Smooth muscle cell (in vitro differentiated cells): ENCODE results near the gene OR2G3. TPM values are rescaled to one million over a fixed set of nuclear protein-coding genes. Genes with fewer than 3 reads are reported as not detected.

ENCODE experiments used
- DNase-seq: peaks from one replicate; lab custom pipeline; 2025; ENCODE audit not compliant: unreplicated experiment; lab: John Stamatoyannopoulos, UW
- H2AFZ ChIP-seq: fragments of 200-600 bp; sonication (generic); 2 replicates; pipeline ENCODE4 v1.6.0; 2016; ENCODE audit warnings: antibody characterized with exemption, low read depth, mild to moderate bottlenecking
- H3F3A ChIP-seq: fragments of 200-600 bp; sonication (generic); 2 replicates; pipeline ENCODE4 v1.6.0; 2017; ENCODE audit warnings: antibody characterized with exemption, low read depth
- H3K27ac ChIP-seq: fragments of 200-600 bp; sonication (generic); 2 replicates; pipeline ENCODE4 v1.5.1; 2016; ENCODE audit warnings: low read depth, mild to moderate bottlenecking
- H3K27me3 ChIP-seq: fragments of 200-600 bp; sonication (generic); 2 replicates; pipeline ENCODE4 v1.6.1; 2016; ENCODE audit warnings: low read depth, mild to moderate bottlenecking
- H3K36me3 ChIP-seq: fragments of 200-600 bp; sonication (generic); 2 replicates; pipeline ENCODE4 v1.5.1; 2016; ENCODE audit warnings: low read depth
- H3K4me1 ChIP-seq: fragments of 200-600 bp; sonication (generic); 2 replicates; pipeline ENCODE4 v1.5.1; 2016; ENCODE audit warnings: low read depth
- H3K4me2 ChIP-seq: fragments of 200-600 bp; sonication (generic); 2 replicates; pipeline ENCODE4 v1.6.0; 2016; ENCODE audit warnings: mild to moderate bottlenecking
- H3K4me3 ChIP-seq: fragments of 200-600 bp; sonication (generic); 2 replicates; pipeline ENCODE4 v1.5.1; 2016; ENCODE audit warnings: mild to moderate bottlenecking
- H3K79me2 ChIP-seq: fragments of 200-600 bp; sonication (generic); 2 replicates; pipeline ENCODE4 v1.6.0; 2016; ENCODE audit warnings: low read depth, mild to moderate bottlenecking
- H3K9ac ChIP-seq: fragments of 200-600 bp; sonication (generic); 2 replicates; pipeline ENCODE4 v1.6.0; 2016; ENCODE audit warnings: low read depth
- H3K9me3 ChIP-seq: fragments of 200-600 bp; sonication (generic); replicated peaks from 2 replicates; pipeline ENCODE4 v1.5.1; 2016; ENCODE audit warnings: low read depth
- H4K20me1 ChIP-seq: fragments of 200-600 bp; sonication (generic); 2 replicates; pipeline ENCODE4 v1.6.0; 2016; ENCODE audit warnings: low read depth
- CTCF ChIP-seq: fragments of 200-600 bp; sonication (generic); IDR thresholded peaks from 2 replicates; pipeline ENCODE4 v1.5.1; 2017; ENCODE audit warnings: borderline replicate concordance, mild to moderate bottlenecking, antibody characterized with exemption; ENCODE audit not compliant: insufficient read depth, poor library complexity, severe bottlenecking
- WGBS: methylation state at CpG from one replicate; pipeline ENCODE4 v1.1.7; 2016; ENCODE audit warnings: low lambda C conversion rate; 5-methylcytosine and 5-hydroxymethylcytosine counted together
- polyA plus RNA-seq: library from polyadenylated mRNA; unstranded; fragments of >200 nt; fragmentation: Nextera tagmentation; extraction: Ambion mirVana; gene quantifications from 2 replicates; pipeline ENCODE4 v1.2.1, GENCODE V29; 2016
- total RNA-seq: library from RNA; depleted of rRNA; stranded (reverse); fragments of >200 nt; gene quantifications from 2 replicates; pipeline ENCODE4 v1.2.3, GENCODE V29; 2014

The OR2G3 gene
- total and polyA plus RNA-seq, 2 experiments from 2014 or later: not detected

- Histone ChIP-seq H2AFZ (no peak overlapping the region), H3K27me3 (no peaks in the 10 kb centered on the region), H3K4me2 (no peak overlapping the region), H3K4me1 (no peaks in the 10 kb centered on the region), H4K20me1 (no peaks in the 10 kb centered on the region), H3K27ac (no peak overlapping the region), H3K9ac (no peak overlapping the region), H3K9me3 (peaks cover 2% of the 10 kb centered on the region), H3K79me2 (no peaks in the 10 kb centered on the region), H3F3A (no peaks in the 10 kb centered on the region), H3K4me3 (no peak overlapping the region), H3K36me3 (no peaks in the 10 kb centered on the region)
- WGBS: 64% methylated on average over 1 of the region's 1 CpG
- TF ChIP-seq CTCF: no peak
- no peak for DNase-seq
Observed at GRCh38 chr1:247574236-247574635, 31.1 kb upstream of the OR2G3 start.

GRCh38 chr1:247574664-247575063, 30.7 kb upstream of the OR2G3 start:
- no peak for DNase-seq
- no peaks in the 10 kb centered on the region for H3K4me1 ChIP-seq
- H3K79me2 ChIP-seq: no peaks in the 10 kb centered on the region
- TF ChIP-seq CTCF: no peak
- no peak overlapping the region for H3K4me2 ChIP-seq
- no peak overlapping the region for H2AFZ ChIP-seq
- no peak overlapping the region for H3K9ac ChIP-seq
- H4K20me1 ChIP-seq: no peaks in the 10 kb centered on the region
- peaks cover 2% of the 10 kb centered on the region for H3K9me3 ChIP-seq
- no peak overlapping the region for H3K27ac ChIP-seq
- no peak overlapping the region for H3K4me3 ChIP-seq
- H3K27me3 ChIP-seq: no peaks in the 10 kb centered on the region
- H3K36me3 ChIP-seq: no peaks in the 10 kb centered on the region
- H3F3A ChIP-seq: no peaks in the 10 kb centered on the region

GRCh38 chr1:247576514-247576913, 28.9 kb upstream of the OR2G3 start:
- H4K20me1 ChIP-seq: no peaks in the 10 kb centered on the region
- peak; percentile 66 for TF ChIP-seq CTCF

GRCh38 chr1:247578946-247579460, 26.4 kb upstream of the OR2G3 start:
- H3K79me2 ChIP-seq: no peaks in the 10 kb centered on the region
- 85% methylated on average over 5 of the region's 5 CpGs for WGBS
- no peak overlapping the region for H3K27ac ChIP-seq
- H3K4me1 ChIP-seq: no peaks in the 10 kb centered on the region
- H3F3A ChIP-seq: no peaks in the 10 kb centered on the region
- no peak overlapping the region for H3K9ac ChIP-seq
- DNase-seq: no peak
- TF ChIP-seq CTCF: no peak
- H3K4me2 ChIP-seq: no peak overlapping the region
- H3K9me3 ChIP-seq: no peaks in the 10 kb centered on the region
- no peaks in the 10 kb centered on the region for H3K36me3 ChIP-seq
- H3K4me3 ChIP-seq: no peak overlapping the region
- no peaks in the 10 kb centered on the region for H3K27me3 ChIP-seq
- no peak overlapping the region for H2AFZ ChIP-seq
- H4K20me1 ChIP-seq: no peaks in the 10 kb centered on the region

More at GRCh38 chr1:247576514-247576913, 28.9 kb upstream of the OR2G3 start:
- Histone ChIP-seq H3K4me3 (no peak overlapping the region), H3K4me1 (no peaks in the 10 kb centered on the region), H3K4me2 (no peak overlapping the region), H2AFZ (no peak overlapping the region), H3K79me2 (no peaks in the 10 kb centered on the region), H3K27me3 (no peaks in the 10 kb centered on the region), H3K27ac (no peak overlapping the region), H3K9ac (no peak overlapping the region), H3K9me3 (no peaks in the 10 kb centered on the region), H3F3A (no peaks in the 10 kb centered on the region), H3K36me3 (no peaks in the 10 kb centered on the region)
- no peak for DNase-seq
- WGBS: 46% methylated on average over 3 of the region's 3 CpGs
